Uterus (tissue), 2 donors: ENCODE results near the gene GPR176.

Experiments used
- CTCF ChIP-seq, 4 experiments: fragments of 200-600 bp in 2 of 4; fragments of 450-650 bp in 2 of 4; sonication (generic) in 2 of 4; IDR thresholded peaks; one replicate each; pipeline ENCODE4 v1.5.1; 2016 to 2019; ENCODE audit warnings: antibody characterized with exemption in 4 of 4, mild to moderate bottlenecking in 2 of 4, moderate library complexity in 1 of 4
- POLR2A ChIP-seq, 2 donors: fragments of 450-650 bp; IDR thresholded peaks; one replicate each; pipeline ENCODE4 v1.6.1; 2016; ENCODE audit warnings: antibody characterized with exemption in 2 of 2, mild to moderate bottlenecking in 1 of 2, moderate library complexity in 1 of 2

- TF ChIP-seq CTCF (IDR thresholded peaks at IDR 0.05), result no peak
- no peak for TF ChIP-seq POLR2A (IDR thresholded peaks at IDR 0.05)
Measured at GRCh38 chr15:39852250-39852649, 67.8 kb downstream of the GPR176 start.
